Suprapubic skin (tissue), 4 donors: Measurements from ENCODE around the gene WDR37. TPM values are rescaled to one million over a fixed set of nuclear protein-coding genes. Genes with fewer than 3 reads are reported as not detected.
"Not testable (repeated sequence)": the region's sequence is repeated elsewhere in the genome, so short reads cannot be mapped to it uniquely, and the experiment has no call there.

Experiments used
- DNase-seq, 2 donors: peaks; one replicate each; pipeline ENCODE4 v3.0.0-alpha.2; 2019; ENCODE audit warnings: low spot score in 2 of 2
- H3K27ac ChIP-seq: fragments of 200-600 bp; sonication (generic); one replicate; pipeline ENCODE4 v1.5.1; 2019
- H3K27me3 ChIP-seq: fragments of 200-600 bp; sonication (generic); one replicate; pipeline ENCODE4 v1.5.1; 2019
- H3K36me3 ChIP-seq: fragments of 200-600 bp; sonication (generic); one replicate; pipeline ENCODE4 v1.5.1; 2019
- H3K4me1 ChIP-seq: fragments of 200-600 bp; sonication (generic); one replicate; pipeline ENCODE4 v1.5.1; 2019
- H3K4me3 ChIP-seq: fragments of 200-600 bp; sonication (generic); one replicate; pipeline ENCODE4 v1.5.1; 2019; ENCODE audit warnings: mild to moderate bottlenecking
- H3K9me3 ChIP-seq: fragments of 200-600 bp; sonication (generic); one replicate; pipeline ENCODE4 v1.5.1; 2019
- EP300 ChIP-seq: sonication (generic); formaldehyde crosslinking; IDR thresholded peaks from one replicate; pipeline ENCODE4 v1.6.1; 2017; ENCODE audit warnings: antibody characterized with exemption
- POLR2A ChIP-seq, 2 donors: fragments of 450-650 bp; IDR thresholded peaks; one replicate each; pipeline ENCODE4 v1.6.1; 2017; ENCODE audit warnings: antibody characterized with exemption in 2 of 2, mild to moderate bottlenecking in 2 of 2, moderate library complexity in 2 of 2
- POLR2AphosphoS5 ChIP-seq, 3 donors: sonication (generic); formaldehyde crosslinking; IDR thresholded peaks; one replicate each; pipeline ENCODE4 v1.6.1; 2017; ENCODE audit warnings: antibody characterized with exemption in 3 of 3
- WGBS: methylation state at CpG from one replicate; pipeline ENCODE4 v1.1.5; 2018; 5-methylcytosine and 5-hydroxymethylcytosine counted together
- total RNA-seq, 4 donors: library from RNA; depleted of rRNA; stranded (reverse); fragments of >200 nt; gene quantifications; one replicate each; pipeline ENCODE4 v1.1.0, GENCODE V29; 2016
- TF ChIP-seq, protein P1 (sequence below), 2 donors: fragments of 200-600 bp in 1 of 2; fragments of 450-650 bp in 1 of 2; sonication (generic) in 1 of 2; IDR thresholded peaks; one replicate each; pipeline ENCODE4 v1.5.1; 2016 to 2019; ENCODE audit warnings: antibody characterized with exemption in 2 of 2, mild to moderate bottlenecking in 1 of 2, moderate library complexity in 1 of 2

WDR37 gene
- total RNA-seq, 4 donors from 2014 or later, result 13.1 to 32.7 (median 18.4) TPM

DNA sequence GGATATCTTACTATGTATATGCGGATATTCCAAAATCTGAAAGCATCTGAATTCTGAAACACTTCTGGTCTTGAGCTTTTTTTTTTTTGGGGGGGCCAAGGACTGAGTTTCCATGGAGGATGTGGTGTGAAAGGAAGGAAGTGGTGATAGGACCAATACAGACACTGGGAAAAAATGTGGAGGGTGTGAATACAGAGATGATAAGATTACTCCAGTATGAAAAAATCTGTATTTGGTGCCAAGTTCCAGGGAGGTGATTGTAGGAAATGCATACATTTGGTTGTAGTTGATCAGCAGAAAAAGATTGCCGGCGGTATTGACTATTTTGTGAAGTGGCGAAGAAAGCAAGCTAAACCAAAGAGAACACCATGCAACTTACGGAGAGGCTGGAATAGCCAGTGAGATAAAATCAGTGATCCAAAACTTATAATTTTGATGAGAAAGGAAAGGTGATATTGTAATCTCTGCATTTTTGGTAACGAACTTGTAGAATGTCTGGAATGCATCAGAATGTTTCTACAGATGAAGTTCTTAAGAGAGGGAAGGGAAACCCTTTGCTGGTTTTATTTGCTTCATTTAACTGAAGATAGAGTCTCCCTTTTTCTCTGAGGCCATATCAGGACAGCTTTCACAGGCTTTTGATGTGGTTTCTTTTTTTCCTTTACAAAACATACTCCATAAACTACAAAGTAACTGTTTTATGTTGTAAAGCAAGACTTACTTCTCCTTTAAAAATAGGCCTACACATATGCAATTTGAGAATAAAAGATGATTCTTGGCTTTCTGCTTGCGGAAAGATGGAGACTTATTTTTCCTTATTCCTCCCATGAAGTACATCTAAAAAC lies 6.0 kb downstream of the WDR37 start:
- no peaks in the 10 kb centered on the region for H3K9me3 ChIP-seq
- H3K27ac ChIP-seq, result no peak overlapping the region
- no peak for TF ChIP-seq EP300
- TF ChIP-seq POLR2A (IDR thresholded peaks at IDR 0.05), result no peak
- TF ChIP-seq, protein P1, sequence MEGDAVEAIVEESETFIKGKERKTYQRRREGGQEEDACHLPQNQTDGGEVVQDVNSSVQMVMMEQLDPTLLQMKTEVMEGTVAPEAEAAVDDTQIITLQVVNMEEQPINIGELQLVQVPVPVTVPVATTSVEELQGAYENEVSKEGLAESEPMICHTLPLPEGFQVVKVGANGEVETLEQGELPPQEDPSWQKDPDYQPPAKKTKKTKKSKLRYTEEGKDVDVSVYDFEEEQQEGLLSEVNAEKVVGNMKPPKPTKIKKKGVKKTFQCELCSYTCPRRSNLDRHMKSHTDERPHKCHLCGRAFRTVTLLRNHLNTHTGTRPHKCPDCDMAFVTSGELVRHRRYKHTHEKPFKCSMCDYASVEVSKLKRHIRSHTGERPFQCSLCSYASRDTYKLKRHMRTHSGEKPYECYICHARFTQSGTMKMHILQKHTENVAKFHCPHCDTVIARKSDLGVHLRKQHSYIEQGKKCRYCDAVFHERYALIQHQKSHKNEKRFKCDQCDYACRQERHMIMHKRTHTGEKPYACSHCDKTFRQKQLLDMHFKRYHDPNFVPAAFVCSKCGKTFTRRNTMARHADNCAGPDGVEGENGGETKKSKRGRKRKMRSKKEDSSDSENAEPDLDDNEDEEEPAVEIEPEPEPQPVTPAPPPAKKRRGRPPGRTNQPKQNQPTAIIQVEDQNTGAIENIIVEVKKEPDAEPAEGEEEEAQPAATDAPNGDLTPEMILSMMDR (IDR thresholded peaks at IDR 0.05), result no peak
- TF ChIP-seq POLR2AphosphoS5 (IDR thresholded peaks at IDR 0.05), result no peak
- no peak overlapping the region for H3K4me3 ChIP-seq
- DNase-seq, result no peak
- no peaks in the 10 kb centered on the region for H3K36me3 ChIP-seq
- WGBS, result 66% methylated on average over 7 of the region's 7 CpGs
- peaks cover 46% of the 10 kb centered on the region for H3K4me1 ChIP-seq
- H3K27me3 ChIP-seq, result no peaks in the 10 kb centered on the region

DNA sequence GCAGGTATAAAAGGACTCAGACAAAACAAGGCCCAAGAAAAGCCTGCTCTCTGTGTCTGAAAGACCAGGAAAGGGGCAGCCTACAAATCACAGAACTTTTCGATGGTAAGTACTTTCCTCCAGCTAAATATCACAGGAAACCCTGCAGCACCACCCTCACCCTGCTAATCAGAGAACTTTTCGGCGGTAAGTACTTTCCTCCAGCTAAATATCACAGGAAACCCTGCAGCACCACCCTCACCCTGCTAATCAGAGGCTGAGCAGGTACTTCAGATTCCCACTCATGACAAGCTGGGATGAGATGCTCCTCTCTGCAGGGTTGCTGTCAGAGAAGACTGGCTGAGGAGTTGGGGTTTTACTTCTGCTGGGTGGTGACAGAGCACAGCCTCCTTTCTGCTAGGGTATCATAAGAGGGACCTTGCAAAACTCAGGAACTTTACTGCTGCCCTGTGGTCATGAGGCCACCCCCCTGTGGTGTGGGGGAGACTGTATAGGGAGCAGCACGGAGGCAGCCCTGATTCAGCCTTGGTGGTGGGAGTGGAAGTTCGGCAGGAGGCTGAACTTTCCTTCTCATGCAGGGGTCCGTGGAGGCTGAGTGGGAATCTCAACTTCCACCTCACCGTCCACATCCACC lies 7.2 kb downstream of the WDR37 start:
- Histone ChIP-seq H3K36me3 (no peaks in the 10 kb centered on the region), H3K4me1 (peaks cover 35% of the 10 kb centered on the region), H3K9me3 (no peaks in the 10 kb centered on the region), H3K4me3 (no peak overlapping the region), H3K27me3 (no peaks in the 10 kb centered on the region), H3K27ac (no peak overlapping the region)
- 84% methylated on average over 7 of the region's 7 CpGs for WGBS
- TF ChIP-seq, protein P1 (IDR thresholded peaks at IDR 0.05), result no peak
- TF ChIP-seq POLR2A (IDR thresholded peaks at IDR 0.05) (no peak), EP300 (no peak), POLR2AphosphoS5 (IDR thresholded peaks at IDR 0.05) (no peak)
- no peak for DNase-seq

DNA sequence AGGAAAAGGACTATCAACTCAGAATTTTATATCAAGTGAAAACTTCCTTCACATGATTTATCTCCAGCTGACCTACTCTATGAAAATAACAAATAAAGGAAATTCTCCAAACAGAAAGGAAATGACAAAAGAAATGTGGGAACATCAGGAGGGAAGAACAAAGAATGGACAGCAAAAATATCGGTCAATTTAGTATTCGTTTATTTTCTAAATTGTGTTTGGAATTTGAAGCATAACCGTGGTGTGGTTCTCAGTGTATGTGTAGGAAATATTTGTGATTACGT lies 8.7 kb downstream of the WDR37 start:
- Histone ChIP-seq H3K27me3 (no peaks in the 10 kb centered on the region), H3K36me3 (no peaks in the 10 kb centered on the region), H3K4me3 (no peak overlapping the region), H3K4me1 (peaks cover 20% of the 10 kb centered on the region), H3K27ac (no peak overlapping the region), H3K9me3 (no peaks in the 10 kb centered on the region)
- no peak for DNase-seq
- 88% methylated on average over 4 of the region's 4 CpGs for WGBS
- TF ChIP-seq EP300, result no peak
- no peak for TF ChIP-seq POLR2A (IDR thresholded peaks at IDR 0.05)
- TF ChIP-seq POLR2AphosphoS5 (IDR thresholded peaks at IDR 0.05), result no peak

DNA sequence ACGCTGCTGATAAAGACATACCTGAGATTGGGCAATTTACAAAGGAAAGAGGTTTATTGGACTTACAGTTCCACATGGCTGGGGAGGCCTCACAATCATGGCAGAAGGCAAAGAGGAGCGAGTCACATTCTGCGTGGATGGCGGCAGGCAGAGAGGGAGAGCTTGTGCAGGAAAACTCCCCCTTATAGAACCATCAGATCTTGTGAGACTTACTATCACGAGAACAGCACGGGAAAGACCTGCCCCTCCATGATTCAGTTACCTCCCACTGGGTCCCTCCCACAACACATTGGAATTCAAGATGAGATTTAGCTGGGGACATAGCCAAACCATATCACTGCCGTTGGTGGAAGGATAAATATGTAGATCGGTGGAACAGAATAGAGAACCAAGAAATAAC lies 10.5 kb downstream of the WDR37 start:
- WGBS, result 90% methylated on average over 8 of the region's 8 CpGs
- not testable (repeated sequence) for H3K27me3 ChIP-seq, DNase-seq

DNA sequence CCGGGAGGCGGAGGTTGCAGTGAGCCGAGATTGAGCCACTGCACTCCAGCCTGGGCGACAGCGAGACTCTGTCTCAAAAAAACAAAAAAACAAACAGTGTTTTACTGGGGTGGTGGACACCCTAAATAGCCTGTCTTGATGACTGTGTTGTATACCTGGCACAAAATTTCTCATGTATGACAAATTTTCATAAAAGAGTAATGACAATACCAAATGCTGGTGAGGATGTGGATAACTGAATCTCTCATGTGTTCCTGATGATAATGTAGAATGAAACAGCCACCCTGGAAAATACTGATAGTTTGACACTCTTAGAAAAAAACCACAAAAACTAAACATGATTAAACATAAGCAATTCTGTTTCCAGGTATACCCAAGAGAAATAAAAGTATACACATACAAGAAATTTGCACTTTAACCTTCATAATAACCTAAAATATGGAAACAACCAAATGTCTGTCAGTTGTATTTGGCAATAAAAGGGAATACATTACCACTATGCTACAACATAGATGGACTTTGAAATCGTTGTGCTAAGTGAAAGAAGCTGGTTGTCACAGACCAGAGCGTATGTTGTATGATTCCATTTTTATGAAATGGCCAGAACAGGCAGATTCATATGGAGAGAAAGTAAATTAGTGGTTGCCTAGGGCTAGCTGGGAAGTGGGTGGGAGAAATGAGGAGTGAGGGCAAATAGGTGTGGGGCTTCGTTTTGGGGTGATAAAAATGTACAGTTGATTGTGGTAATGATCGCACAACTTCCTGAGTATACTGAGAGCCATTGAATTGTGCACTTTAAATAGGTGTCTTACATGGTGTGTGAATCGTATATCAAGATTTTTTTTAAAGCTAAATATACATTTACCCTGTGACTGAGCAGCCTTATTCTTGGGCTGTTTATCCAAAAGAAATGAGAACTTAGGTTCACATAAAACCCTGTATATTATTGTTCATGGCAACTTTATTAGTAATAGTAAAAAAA lies 12.5 kb downstream of the WDR37 start:
- no peak overlapping the region for H3K27ac ChIP-seq
- DNase-seq, result no peak

More for the DNA sequence above, 10.5 kb downstream of the WDR37 start:
- H3K4me3 ChIP-seq, H3K4me1 ChIP-seq, H3K9me3 ChIP-seq, H3K36me3 ChIP-seq, H3K27ac ChIP-seq: not testable (repeated sequence)

More for the DNA sequence above, 12.5 kb downstream of the WDR37 start:
- H3K36me3 ChIP-seq, result peaks cover 18% of the 10 kb centered on the region
- no peaks in the 10 kb centered on the region for H3K4me1 ChIP-seq
- no peaks in the 10 kb centered on the region for H3K9me3 ChIP-seq
- 90% methylated on average over 10 of the region's 10 CpGs for WGBS
- TF ChIP-seq, protein P1 (IDR thresholded peaks at IDR 0.05), result no peak
- TF ChIP-seq EP300, result no peak
- no peak for TF ChIP-seq POLR2A (IDR thresholded peaks at IDR 0.05)
- TF ChIP-seq POLR2AphosphoS5 (IDR thresholded peaks at IDR 0.05), result no peak
- no peak overlapping the region for H3K4me3 ChIP-seq
- no peaks in the 10 kb centered on the region for H3K27me3 ChIP-seq
